Stimulated activated naive CD8-positive, alpha-beta T cell treated with anti-CD3 and anti-CD28 coated beads, Interleukin-15, amount 100 ng/mL, for 72 hours (primary cell): ENCODE data around the gene DDX51.

Source experiments
- ATAC-seq: fragments of 150-1000 bp; cut with Tn5 transposase; 2 replicates; pipeline ENCODE4 v1.10.0; 2021; ENCODE audit warnings: mild to moderate bottlenecking, moderate library complexity
- DNase-seq, 2 donors: peaks; one replicate each; pipeline ENCODE4 v3.0.0; 2021 to 2022
- H3K27ac Mint-ChIP-seq, 2 donors: one replicate each; pipeline ENCODE4 v1.8.0; 2022; ENCODE audit warnings: mild to moderate bottlenecking in 2 of 2, mixed read lengths in 2 of 2, moderate library complexity in 2 of 2
- H3K27me3 Mint-ChIP-seq: one replicate; pipeline ENCODE4 v1.8.0; 2022; ENCODE audit warnings: mixed read lengths
- H3K4me1 Mint-ChIP-seq: one replicate; pipeline ENCODE4 v1.8.0; 2022; ENCODE audit warnings: mild to moderate bottlenecking, mixed read lengths
- H3K4me3 Mint-ChIP-seq, 2 donors: one replicate each; pipeline ENCODE4 v1.8.0; 2022; ENCODE audit warnings: mild to moderate bottlenecking in 2 of 2, mixed read lengths in 2 of 2, moderate library complexity in 1 of 2
- H3K9me3 Mint-ChIP-seq, 2 donors: one replicate each; pipeline ENCODE4 v1.8.0; 2022; ENCODE audit warnings: mixed read lengths in 2 of 2

DDX51 gene

GRCh38 chr12:132163911-132164288 lies 19.8 kb upstream of the DDX51 start:
- H3K4me1 Mint-ChIP-seq: peaks cover 29% of the 10 kb centered on the region
- H3K4me3 Mint-ChIP-seq: no peak overlapping the region
- peaks cover 7 to 13% of the 10 kb centered on the region in 2 donors for H3K9me3 Mint-ChIP-seq
- no peak for DNase-seq
- peaks cover 20% of the 10 kb centered on the region for H3K27me3 Mint-ChIP-seq
- no peak for ATAC-seq
- no peak overlapping the region for H3K27ac Mint-ChIP-seq

- Mint-ChIP-seq H3K4me3 (peak overlapping the region; percentile 53 to 73), H3K4me1 (peaks cover 29% of the 10 kb centered on the region), H3K27ac (peak overlapping the region in 1 of 2 donors; percentile 42), H3K9me3 (peaks cover 7 to 13% of the 10 kb centered on the region in 2 donors), H3K27me3 (peaks cover 20% of the 10 kb centered on the region)
- ATAC-seq: peak; percentile 44
- no peak for DNase-seq
These were observed 19.2 kb upstream of the DDX51 start for GRCh38 chr12:132163041-132163910.

- Mint-ChIP-seq H3K4me1 (peaks cover 25% of the 10 kb centered on the region), H3K27me3 (peaks cover 20% of the 10 kb centered on the region), H3K27ac (no peak overlapping the region), H3K4me3 (peak overlapping the region; percentile 21 to 73), H3K9me3 (peaks cover 7 to 13% of the 10 kb centered on the region in 2 donors)
- no peak for DNase-seq
- peak; percentile 77 for ATAC-seq
These were observed 18.5 kb upstream of the DDX51 start for GRCh38 chr12:132162508-132163031.

GRCh38 chr12:132161796-132162507 lies 17.8 kb upstream of the DDX51 start:
- peaks cover 23% of the 10 kb centered on the region for H3K4me1 Mint-ChIP-seq
- H3K4me3 Mint-ChIP-seq: peak overlapping the region; percentile 21 to 73
- peak; percentile 3 for ATAC-seq
- peaks cover 4 to 8% of the 10 kb centered on the region in 2 donors for H3K9me3 Mint-ChIP-seq
- DNase-seq: no peak
- H3K27ac Mint-ChIP-seq: no peak overlapping the region
- H3K27me3 Mint-ChIP-seq: peaks cover 13% of the 10 kb centered on the region

GRCh38 chr12:132161036-132161781 lies 17.1 kb upstream of the DDX51 start:
- no peak for ATAC-seq
- Mint-ChIP-seq H3K27me3 (peaks cover 11% of the 10 kb centered on the region), H3K4me3 (no peak overlapping the region), H3K9me3 (peaks cover 0 to under 1% of the 10 kb centered on the region in 2 donors), H3K4me1 (peaks cover 23% of the 10 kb centered on the region), H3K27ac (no peak overlapping the region)
- DNase-seq: no peak

GRCh38 chr12:132160601-132161035 lies 16.5 kb upstream of the DDX51 start:
- Mint-ChIP-seq H3K27ac (no peak overlapping the region), H3K27me3 (peaks cover 11% of the 10 kb centered on the region), H3K4me1 (peaks cover 23% of the 10 kb centered on the region), H3K9me3 (no peaks in the 10 kb centered on the region), H3K4me3 (no peak overlapping the region)
- ATAC-seq (no peak), DNase-seq (no peak)

- Mint-ChIP-seq H3K9me3 (no peaks in the 10 kb centered on the region), H3K27ac (no peak overlapping the region), H3K27me3 (peaks cover 11% of the 10 kb centered on the region), H3K4me1 (peaks cover 23% of the 10 kb centered on the region), H3K4me3 (no peak overlapping the region)
- DNase-seq: no peak
- no peak for ATAC-seq
These were observed 15.9 kb upstream of the DDX51 start for GRCh38 chr12:132160016-132160415.

GRCh38 chr12:132159555-132160003 lies 15.5 kb upstream of the DDX51 start:
- Mint-ChIP-seq H3K27ac (no peak overlapping the region), H3K9me3 (no peaks in the 10 kb centered on the region), H3K27me3 (peaks cover 8% of the 10 kb centered on the region), H3K4me3 (no peak overlapping the region), H3K4me1 (peaks cover 23% of the 10 kb centered on the region)
- no peak for ATAC-seq
- no peak for DNase-seq

GRCh38 chr12:132158677-132159554 lies 14.8 kb upstream of the DDX51 start:
- DNase-seq (no peak), ATAC-seq (no peak)
- Mint-ChIP-seq H3K4me1 (peaks cover 22% of the 10 kb centered on the region), H3K4me3 (no peak overlapping the region), H3K27ac (no peak overlapping the region), H3K27me3 (peaks cover 2% of the 10 kb centered on the region), H3K9me3 (no peaks in the 10 kb centered on the region)

GRCh38 chr12:132157733-132158409 lies 13.8 kb upstream of the DDX51 start:
- Mint-ChIP-seq H3K4me3 (no peak overlapping the region), H3K27me3 (no peaks in the 10 kb centered on the region), H3K4me1 (peaks cover 19% of the 10 kb centered on the region), H3K9me3 (no peaks in the 10 kb centered on the region), H3K27ac (no peak overlapping the region)
- DNase-seq (no peak), ATAC-seq (no peak)

GRCh38 chr12:132156573-132157325 lies 12.6 kb upstream of the DDX51 start:
- ATAC-seq: no peak
- Mint-ChIP-seq H3K4me3 (no peak overlapping the region), H3K9me3 (no peaks in the 10 kb centered on the region), H3K27me3 (no peaks in the 10 kb centered on the region), H3K4me1 (peaks cover 10% of the 10 kb centered on the region), H3K27ac (no peak overlapping the region)
- no peak for DNase-seq

GRCh38 chr12:132155771-132156572 lies 11.9 kb upstream of the DDX51 start:
- Mint-ChIP-seq H3K27me3 (no peaks in the 10 kb centered on the region), H3K4me3 (no peak overlapping the region), H3K27ac (no peak overlapping the region), H3K9me3 (no peaks in the 10 kb centered on the region), H3K4me1 (peaks cover 10% of the 10 kb centered on the region)
- DNase-seq: no peak
- no peak for ATAC-seq
